Cardiac muscle cell (in vitro differentiated cells and primary cell): ENCODE measurements around the gene ST13. TPM values are rescaled to one million over a fixed set of nuclear protein-coding genes. Genes with fewer than 3 reads are reported as not detected.
"Not testable (repeated sequence)": the region's sequence is repeated elsewhere in the genome, so short reads cannot be mapped to it uniquely, and the experiment has no call there.

Source experiments
- DNase-seq, 2 donors: peaks; one replicate each; pipeline versions ENCODE4 v3.0.0 to v3.0.0-alpha.2; 2010 to 2017; ENCODE audit warnings: low read depth in 1 of 2, low spot score in 1 of 2
- H3K27ac ChIP-seq: fragments of 200-600 bp; sonication (generic); 2 replicates; pipeline ENCODE4 v1.5.1; 2016
- H3K27me3 ChIP-seq: fragments of 200-600 bp; sonication (generic); 2 replicates; pipeline ENCODE4 v1.6.0; 2016; ENCODE audit warnings: control low read depth
- H3K36me3 ChIP-seq: fragments of 200-600 bp; sonication (generic); 2 replicates; pipeline ENCODE4 v1.5.1; 2016; ENCODE audit warnings: control low read depth
- H3K4me1 ChIP-seq: fragments of 200-600 bp; sonication (generic); 2 replicates; pipeline ENCODE4 v1.8.1; 2017; ENCODE audit warnings: low read depth, mild to moderate bottlenecking, mixed run types
- H3K4me3 ChIP-seq: fragments of 200-600 bp; sonication (generic); 2 replicates; pipeline ENCODE4 v1.5.1; 2016; ENCODE audit warnings: mild to moderate bottlenecking
- H3K9me3 ChIP-seq: fragments of 200-600 bp; sonication (generic); 2 replicates; pipeline ENCODE4 v1.5.1; 2017; ENCODE audit warnings: low read depth, mild to moderate bottlenecking, control low read depth
- CTCF ChIP-seq: IDR thresholded peaks from 2 replicates; pipeline ENCODE4 v1.5.1; 2012; ENCODE audit warnings: low read depth, mild to moderate bottlenecking, low read length
- polyA plus RNA-seq: library from polyadenylated mRNA; unstranded; fragments of >200 nt; fragmentation: Nextera tagmentation; extraction: Ambion mirVana; gene quantifications from 2 replicates; pipeline ENCODE4 v1.2.1, GENCODE V29; 2016
- total RNA-seq: library from RNA; depleted of rRNA; stranded (reverse); fragments of >200 nt; gene quantifications from 2 replicates; pipeline ENCODE4 v1.2.3, GENCODE V29; 2016

The ST13 gene
- total and polyA plus RNA-seq, 2 experiments from 2014 or later: 216 to 301 TPM

- peak overlapping the region; percentile 99 for H3K27ac ChIP-seq
- TF ChIP-seq CTCF: no peak
- peak in 1 of 2 donors; percentile 60 for DNase-seq
- no peaks in the 10 kb centered on the region for H3K36me3 ChIP-seq
- H3K27me3 ChIP-seq: no peaks in the 10 kb centered on the region
- peak overlapping the region; percentile 90 for H3K4me3 ChIP-seq
- H3K9me3 ChIP-seq: no peaks in the 10 kb centered on the region
- peaks cover 27% of the 10 kb centered on the region for H3K4me1 ChIP-seq
Observed at GRCh38 chr22:40855071-40855978, 1.1 kb downstream of the ST13 start.

DNA sequence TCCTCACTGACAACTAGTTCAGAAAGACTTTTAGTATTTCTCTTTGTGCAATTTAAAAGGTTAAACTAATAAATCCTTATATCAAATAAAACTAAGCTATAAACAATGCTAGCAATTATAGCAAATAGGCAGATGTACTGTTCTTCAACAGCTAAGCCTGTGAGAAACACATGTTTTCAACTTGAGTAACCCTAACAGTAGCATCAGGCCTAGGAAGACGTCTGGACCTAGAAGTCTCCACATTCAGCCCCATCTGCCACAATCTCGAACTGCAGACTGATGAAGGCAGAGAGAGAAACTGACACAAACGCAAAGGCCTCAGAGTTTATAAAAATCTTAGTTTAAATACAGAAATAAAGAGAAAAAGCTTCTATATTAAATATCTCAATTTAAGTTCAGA is 2.5 kb downstream of the ST13 start:
- no peak for TF ChIP-seq CTCF
- Histone ChIP-seq H3K27me3 (no peaks in the 10 kb centered on the region), H3K36me3 (peaks cover 7% of the 10 kb centered on the region), H3K27ac (no peak overlapping the region), H3K4me1 (peaks cover 27% of the 10 kb centered on the region), H3K9me3 (no peaks in the 10 kb centered on the region), H3K4me3 (peak overlapping the region; percentile 90)
- DNase-seq: no peak

DNA sequence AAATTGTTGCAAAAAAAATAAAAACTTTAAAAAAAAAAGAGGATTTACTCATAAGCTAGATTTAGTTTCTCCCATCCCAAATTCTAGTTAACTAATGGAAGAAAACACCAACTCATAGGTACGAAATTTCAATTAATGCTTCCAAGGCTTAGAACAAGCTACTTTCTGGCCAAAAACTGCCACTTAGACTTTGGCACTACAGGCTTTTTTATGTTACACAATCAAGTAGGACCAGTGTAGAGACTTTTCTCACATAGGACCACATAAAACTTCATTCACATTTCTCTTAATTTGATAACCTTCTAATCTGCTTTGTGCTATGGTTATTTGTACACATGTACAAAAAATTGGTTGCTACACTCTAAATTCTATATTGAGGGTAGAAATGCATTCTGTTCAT is 3.1 kb downstream of the ST13 start:
- Histone ChIP-seq H3K27me3 (no peaks in the 10 kb centered on the region), H3K27ac (no peak overlapping the region), H3K9me3 (no peaks in the 10 kb centered on the region), H3K4me3 (peak overlapping the region; percentile 90), H3K4me1 (peaks cover 27% of the 10 kb centered on the region), H3K36me3 (peaks cover 13% of the 10 kb centered on the region)
- TF ChIP-seq CTCF: no peak
- DNase-seq: no peak

DNA sequence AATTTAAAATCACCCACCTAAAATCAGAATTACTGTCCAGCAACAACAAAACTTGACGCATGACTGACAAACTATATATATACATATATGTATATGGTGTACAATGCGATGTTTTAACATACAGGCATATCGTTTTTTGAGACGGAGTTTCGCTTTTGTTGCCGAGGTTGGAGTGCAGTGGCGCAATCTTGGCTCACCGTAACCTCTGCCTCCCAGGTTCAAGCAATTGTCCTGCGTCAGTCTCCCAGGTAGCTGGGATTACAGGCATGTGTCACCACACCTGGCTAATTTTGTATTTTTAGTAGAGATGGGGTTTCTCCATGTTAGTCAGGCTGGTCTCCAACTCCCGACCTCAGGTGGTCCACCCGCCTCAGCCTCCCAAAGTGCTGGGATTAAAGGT is 10.6 kb downstream of the ST13 start:
- not testable (repeated sequence) for H3K27me3 ChIP-seq, H3K4me3 ChIP-seq, H3K9me3 ChIP-seq, H3K27ac ChIP-seq, DNase-seq, H3K4me1 ChIP-seq
- H3K36me3 ChIP-seq: peaks cover 70% of the 10 kb centered on the region

DNA sequence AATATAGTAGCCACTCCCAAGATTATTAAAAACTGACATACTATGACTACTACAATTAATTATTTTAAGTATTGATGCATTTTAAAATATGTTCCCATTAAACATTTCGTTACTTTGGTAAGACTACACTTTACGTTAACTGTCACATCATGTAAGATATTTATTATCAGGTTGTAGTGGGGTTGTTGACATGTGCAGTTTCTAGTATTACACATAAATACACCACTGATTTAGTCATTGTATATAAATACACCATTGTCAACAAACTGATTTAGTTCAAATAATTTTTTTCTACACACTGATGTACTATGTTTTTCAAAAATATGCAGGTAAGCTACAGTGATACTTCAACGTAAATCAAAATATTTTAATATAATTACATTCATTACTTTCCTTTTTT is 11.5 kb downstream of the ST13 start:
- H3K9me3 ChIP-seq: no peaks in the 10 kb centered on the region
- no peak for DNase-seq

More for the DNA sequence above, 11.5 kb downstream of the ST13 start:
- Histone ChIP-seq H3K36me3 (peaks cover 75% of the 10 kb centered on the region), H3K4me3 (no peak overlapping the region), H3K27me3 (no peaks in the 10 kb centered on the region), H3K27ac (no peak overlapping the region), H3K4me1 (no peaks in the 10 kb centered on the region)
- TF ChIP-seq CTCF: no peak
